ENCODE data around the gene MRC2. TPM values are rescaled to one million over a fixed set of nuclear protein-coding genes. Genes with fewer than 3 reads are reported as not detected.
"Not testable (repeated sequence)": the region's sequence is repeated elsewhere in the genome, so short reads cannot be mapped to it uniquely, and the experiment has no call there.

The MRC2 gene
- polyA plus RNA-seq, 1 of the 3 experiments (the other 2 are of a cell fraction): 213 TPM

- no peak overlapping the region for H3K4me3 ChIP-seq (ENCODE audit: low read depth in 2 of 2, low read length in 1 of 2)
- DNase-seq: no peak
- no peaks in the 10 kb centered on the region for H4K20me1 ChIP-seq (ENCODE audit: insufficient read depth)
- no peak for TF ChIP-seq ELF1 (IDR thresholded peaks at IDR 0.05)
- TF ChIP-seq MEF2A (IDR thresholded peaks at IDR 0.05; ENCODE audit: borderline replicate concordance, low read depth): no peak
- no peak for TF ChIP-seq FOXJ3 (CRISPR knock-in tag; IDR thresholded peaks at IDR 0.05)
- no peak for TF ChIP-seq PBX3 (IDR thresholded peaks at IDR 0.05)
- TF ChIP-seq CHD2 (IDR thresholded peaks at IDR 0.05; ENCODE audit: low read length, partially characterized antibody): no peak
- no peak for TF ChIP-seq SIN3A (IDR thresholded peaks at IDR 0.05; ENCODE audit: borderline replicate concordance, low read depth, low read length)
- TF ChIP-seq TAF1 (IDR thresholded peaks at IDR 0.05; ENCODE audit: borderline replicate concordance, low read depth, low read length): no peak
- no peak for TF ChIP-seq FOSL2 (IDR thresholded peaks at IDR 0.05; ENCODE audit: borderline replicate concordance, low read depth)
- no peak for TF ChIP-seq NFIC (IDR thresholded peaks at IDR 0.05; ENCODE audit: borderline replicate concordance)
- TF ChIP-seq, protein P1, sequence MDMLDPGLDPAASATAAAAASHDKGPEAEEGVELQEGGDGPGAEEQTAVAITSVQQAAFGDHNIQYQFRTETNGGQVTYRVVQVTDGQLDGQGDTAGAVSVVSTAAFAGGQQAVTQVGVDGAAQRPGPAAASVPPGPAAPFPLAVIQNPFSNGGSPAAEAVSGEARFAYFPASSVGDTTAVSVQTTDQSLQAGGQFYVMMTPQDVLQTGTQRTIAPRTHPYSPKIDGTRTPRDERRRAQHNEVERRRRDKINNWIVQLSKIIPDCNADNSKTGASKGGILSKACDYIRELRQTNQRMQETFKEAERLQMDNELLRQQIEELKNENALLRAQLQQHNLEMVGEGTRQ (IDR thresholded peaks at IDR 0.05; ENCODE audit: borderline replicate concordance, low read depth, low read length): no peak
- no peak for TF ChIP-seq JUND (IDR thresholded peaks at IDR 0.05)
- no peak overlapping the region for H3K4me2 ChIP-seq
- H3K9ac ChIP-seq: no peak overlapping the region
- POLR2A ChIA-PET: no interaction called here
- H3K36me3 ChIP-seq (replicated peaks in 1 of 2; ENCODE audit: control insufficient read depth in 1 of 2, insufficient read depth in 2 of 2, low read length in 1 of 2): peaks cover 66 to 85% of the 10 kb centered on the region in 2 experiments
- H3K4me1 ChIP-seq (ENCODE audit: control insufficient read depth in 1 of 2, insufficient read depth in 2 of 2, low read depth in 1 of 2, low read length in 1 of 2): no peaks in the 10 kb centered on the region
- H3K27me3 ChIP-seq (ENCODE audit: insufficient read depth): no peaks in the 10 kb centered on the region
- peaks cover 31% of the 10 kb centered on the region for H3K79me2 ChIP-seq (ENCODE audit: insufficient read depth)
- no peak overlapping the region for H2AFZ ChIP-seq (ENCODE audit: low read depth)
- no peak overlapping the region for H3K27ac ChIP-seq (ENCODE audit: low read depth in 2 of 2, low read length in 1 of 2)
- H3K9me3 ChIP-seq: 0 out of 2 replicates have a peak, but pooled peaks cover under 1% of the 10 kb centered on the region
- peaks cover under 1% of the 10 kb centered on the region for H3F3A ChIP-seq (replicated peaks; ENCODE audit: insufficient read depth)
- CTCF ChIA-PET: no interaction called here
- 95% methylated on average over 1 of the region's 1 CpG for WGBS (ENCODE audit: low lambda C conversion rate)
- H3K9me2 ChIP-seq: no peaks in the 10 kb centered on the region
Measured at GRCh38 chr17:62600805-62601204, 26.7 kb upstream of the MRC2 start.

DNA sequence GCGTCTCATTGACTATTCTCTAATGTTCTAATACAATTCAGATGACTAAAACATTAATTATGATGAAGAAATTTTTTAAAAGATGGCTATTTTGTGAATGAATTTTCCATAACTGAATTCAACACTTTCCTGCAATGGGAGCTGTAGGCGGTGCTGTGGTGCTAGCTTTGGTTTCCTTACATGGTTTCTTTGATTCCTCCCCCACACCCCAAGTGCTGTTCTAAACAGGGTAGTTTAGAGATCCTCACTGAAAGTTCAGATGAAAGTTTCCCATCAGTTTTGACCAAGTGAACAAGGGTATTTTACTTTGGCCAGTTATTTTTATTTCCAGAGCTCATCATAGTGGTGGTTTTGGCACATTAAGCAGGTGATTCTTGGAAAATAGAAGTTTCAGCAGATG is 26.0 kb upstream of the MRC2 start:
- CTCF ChIA-PET: interaction anchor here (0.8 kb wide), 1 partner anchor 60 kb away, joined by 3 read pairs; no protein-coding TSS in a partner anchor
- POLR2A ChIA-PET: no interaction called here
- Histone ChIP-seq H3K4me2 (no peak overlapping the region), H2AFZ (ENCODE audit: low read depth) (no peak overlapping the region), H3F3A (replicated peaks; ENCODE audit: insufficient read depth) (no peaks in the 10 kb centered on the region), H3K27ac (ENCODE audit: low read depth in 2 of 2, low read length in 1 of 2) (no peak overlapping the region), H3K9me3 (no peaks in the 10 kb centered on the region), H3K4me1 (ENCODE audit: control insufficient read depth in 1 of 2, insufficient read depth in 2 of 2, low read depth in 1 of 2, low read length in 1 of 2) (no peaks in the 10 kb centered on the region), H3K79me2 (ENCODE audit: insufficient read depth) (peaks cover 25% of the 10 kb centered on the region), H3K4me3 (ENCODE audit: low read depth in 2 of 2, low read length in 1 of 2) (no peak overlapping the region), H4K20me1 (ENCODE audit: insufficient read depth) (no peaks in the 10 kb centered on the region), H3K9ac (no peak overlapping the region), H3K36me3 (replicated peaks in 1 of 2; ENCODE audit: control insufficient read depth in 1 of 2, insufficient read depth in 2 of 2, low read length in 1 of 2) (peaks cover 67 to 84% of the 10 kb centered on the region in 2 experiments), H3K9me2 (no peaks in the 10 kb centered on the region), H3K27me3 (ENCODE audit: insufficient read depth) (no peaks in the 10 kb centered on the region)
- no peak for TF ChIP-seq TAF1 (IDR thresholded peaks at IDR 0.05; ENCODE audit: borderline replicate concordance, low read depth, low read length)
- TF ChIP-seq RAD21 (IDR thresholded peaks at IDR 0.05; ENCODE audit: low read length): peak; percentile 21; the same call in 1 of the 2 replicates
- WGBS (ENCODE audit: low lambda C conversion rate): 98% methylated on average over 2 of the region's 2 CpGs
- no peak for DNase-seq

DNA sequence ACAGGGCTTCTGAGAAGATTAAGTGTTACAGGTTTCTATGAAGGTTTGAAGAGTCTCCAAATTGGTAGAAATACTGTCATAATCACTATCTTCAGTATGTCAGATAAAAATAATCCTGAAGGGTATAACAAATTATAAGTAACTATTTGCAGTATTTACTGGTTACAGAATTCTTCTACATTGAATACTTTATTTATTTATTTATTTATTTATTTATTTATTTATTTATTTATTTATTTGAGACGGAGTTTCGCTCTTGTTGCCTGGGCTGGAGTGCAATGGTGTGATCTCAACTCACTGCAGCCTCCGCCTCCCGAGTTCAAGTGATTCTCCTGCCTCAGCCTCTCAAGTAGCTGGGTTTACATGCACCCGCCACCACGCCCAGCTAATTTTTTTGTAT is 23.7 kb upstream of the MRC2 start:
- H3K4me2 ChIP-seq; H3K9ac ChIP-seq; H3K27me3 ChIP-seq (ENCODE audit: insufficient read depth); H2AFZ ChIP-seq (ENCODE audit: low read depth); H4K20me1 ChIP-seq (ENCODE audit: insufficient read depth); H3K9me3 ChIP-seq; DNase-seq; H3K27ac ChIP-seq (ENCODE audit: low read depth in 2 of 2, low read length in 1 of 2); H3F3A ChIP-seq (replicated peaks; ENCODE audit: insufficient read depth); POLR2A ChIA-PET; H3K4me1 ChIP-seq (ENCODE audit: control insufficient read depth in 1 of 2, insufficient read depth in 2 of 2, low read depth in 1 of 2, low read length in 1 of 2); H3K9me2 ChIP-seq; H3K4me3 ChIP-seq (ENCODE audit: low read depth in 2 of 2, low read length in 1 of 2): not testable (repeated sequence)
- peaks cover 69 to 85% of the 10 kb centered on the region in 2 experiments for H3K36me3 ChIP-seq (replicated peaks in 1 of 2; ENCODE audit: control insufficient read depth in 1 of 2, insufficient read depth in 2 of 2, low read length in 1 of 2)
- peaks cover 19% of the 10 kb centered on the region; the same call in 1 of the 2 replicates for H3K79me2 ChIP-seq (ENCODE audit: insufficient read depth)
- 96% methylated on average over 6 of the region's 6 CpGs for WGBS (ENCODE audit: low lambda C conversion rate)
- CTCF ChIA-PET: interaction anchor here (0.6 to 1.1 kb wide), 2 partner anchors 10 to 36 kb away, joined by 3 read pairs; no protein-coding TSS in a partner anchor

All from SK-N-SH (cell line).